GM18508 (cell line): Measurements from ENCODE around the gene UBN1.
"Not testable (repeated sequence)": the region's sequence is repeated elsewhere in the genome, so short reads cannot be mapped to it uniquely, and the experiment has no call there.

Experiments
- ATAC-seq: cut with Tn5 transposase; IDR thresholded peaks from one replicate; pipeline ENCODE4 v1.9.1; 2021; ENCODE audit warnings: moderate number of reproducible peaks; ENCODE audit not compliant: insufficient read depth, unreplicated experiment

UBN1 gene

GRCh38 chr16:4924593-4925292 is 77.5 kb downstream of the UBN1 start:
- no peak for ATAC-seq

GRCh38 chr16:4925293-4925607 is 78.0 kb downstream of the UBN1 start:
- ATAC-seq, result no peak

- no peak for ATAC-seq
Observed at GRCh38 chr16:4925791-4926190, 78.5 kb downstream of the UBN1 start.

GRCh38 chr16:4926928-4927327 is 79.6 kb downstream of the UBN1 start:
- no peak for ATAC-seq

- ATAC-seq, result no peak
Observed at GRCh38 chr16:4927661-4928060, 80.4 kb downstream of the UBN1 start.

- ATAC-seq, result no peak
Observed at GRCh38 chr16:4928227-4928626, 80.9 kb downstream of the UBN1 start.

- ATAC-seq, result not testable (repeated sequence)
Observed at GRCh38 chr16:4929619-4930018, 82.3 kb downstream of the UBN1 start.

GRCh38 chr16:4931381-4931780 is 84.1 kb downstream of the UBN1 start:
- no peak for ATAC-seq
